ENCODE measurements around the gene ARPC1B. TPM values are rescaled to one million over a fixed set of nuclear protein-coding genes. Genes with fewer than 3 reads are reported as not detected.

The ARPC1B gene
- total RNA-seq, 2 donors from 2014 or later: 85.4 to 86.5 TPM

DNA sequence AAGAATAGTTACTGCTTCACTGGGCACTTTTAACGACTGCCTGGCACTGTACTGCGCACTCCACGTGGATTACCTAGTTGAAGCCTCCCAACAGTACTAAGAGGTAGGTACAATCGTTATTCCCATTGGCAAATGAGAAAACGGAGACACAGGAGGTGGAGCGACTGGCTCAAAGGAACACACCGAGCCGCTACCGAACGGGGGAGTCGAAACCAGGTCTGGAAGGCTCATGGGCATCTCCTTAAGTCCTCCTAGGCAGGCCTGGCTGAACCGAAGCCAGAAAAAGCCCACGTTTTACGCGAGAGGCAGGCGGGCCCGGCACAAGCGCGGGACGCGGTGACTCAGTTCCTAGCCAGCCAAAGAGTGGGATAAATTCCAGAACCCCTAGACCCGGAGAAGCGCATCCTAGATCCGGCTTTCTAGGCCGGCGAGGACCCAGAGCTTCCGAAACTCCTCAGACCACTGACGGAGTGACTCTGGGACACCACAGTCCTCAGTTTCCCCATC, 33.4 kb downstream of the ARPC1B start:
- peak overlapping the region; percentile 93 to 98 for H3K27ac ChIP-seq
- intact Hi-C loops (cut with DNase I): loop anchor here (5.0 to 10.0 kb wide), 2 partner anchors 36 to 263 kb away; partner anchors contain the start of genes ARPC1B and SMURF1
- no peaks in the 10 kb centered on the region for H3K9me3 ChIP-seq
- DNase-seq (ENCODE audit: low spot score): no peak
- WGBS: under 1% methylated on average over 28 of the region's 28 CpGs
- peak overlapping the region; percentile 85 to 87 for H3K4me3 ChIP-seq
- TF ChIP-seq POLR2A (IDR thresholded peaks at IDR 0.05) (no peak), POLR2AphosphoS5 (IDR thresholded peaks at IDR 0.05) (no peak)
- TF ChIP-seq, protein P1, sequence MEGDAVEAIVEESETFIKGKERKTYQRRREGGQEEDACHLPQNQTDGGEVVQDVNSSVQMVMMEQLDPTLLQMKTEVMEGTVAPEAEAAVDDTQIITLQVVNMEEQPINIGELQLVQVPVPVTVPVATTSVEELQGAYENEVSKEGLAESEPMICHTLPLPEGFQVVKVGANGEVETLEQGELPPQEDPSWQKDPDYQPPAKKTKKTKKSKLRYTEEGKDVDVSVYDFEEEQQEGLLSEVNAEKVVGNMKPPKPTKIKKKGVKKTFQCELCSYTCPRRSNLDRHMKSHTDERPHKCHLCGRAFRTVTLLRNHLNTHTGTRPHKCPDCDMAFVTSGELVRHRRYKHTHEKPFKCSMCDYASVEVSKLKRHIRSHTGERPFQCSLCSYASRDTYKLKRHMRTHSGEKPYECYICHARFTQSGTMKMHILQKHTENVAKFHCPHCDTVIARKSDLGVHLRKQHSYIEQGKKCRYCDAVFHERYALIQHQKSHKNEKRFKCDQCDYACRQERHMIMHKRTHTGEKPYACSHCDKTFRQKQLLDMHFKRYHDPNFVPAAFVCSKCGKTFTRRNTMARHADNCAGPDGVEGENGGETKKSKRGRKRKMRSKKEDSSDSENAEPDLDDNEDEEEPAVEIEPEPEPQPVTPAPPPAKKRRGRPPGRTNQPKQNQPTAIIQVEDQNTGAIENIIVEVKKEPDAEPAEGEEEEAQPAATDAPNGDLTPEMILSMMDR (IDR thresholded peaks at IDR 0.05): no peak
- H3K27me3 ChIP-seq (replicated peaks; ENCODE audit: insufficient read depth): no peaks in the 10 kb centered on the region
- H3K4me1 ChIP-seq (replicated peaks): peaks cover 11% of the 10 kb centered on the region
- peaks cover 4 to 14% of the 10 kb centered on the region in 2 donors for H3K36me3 ChIP-seq

DNA sequence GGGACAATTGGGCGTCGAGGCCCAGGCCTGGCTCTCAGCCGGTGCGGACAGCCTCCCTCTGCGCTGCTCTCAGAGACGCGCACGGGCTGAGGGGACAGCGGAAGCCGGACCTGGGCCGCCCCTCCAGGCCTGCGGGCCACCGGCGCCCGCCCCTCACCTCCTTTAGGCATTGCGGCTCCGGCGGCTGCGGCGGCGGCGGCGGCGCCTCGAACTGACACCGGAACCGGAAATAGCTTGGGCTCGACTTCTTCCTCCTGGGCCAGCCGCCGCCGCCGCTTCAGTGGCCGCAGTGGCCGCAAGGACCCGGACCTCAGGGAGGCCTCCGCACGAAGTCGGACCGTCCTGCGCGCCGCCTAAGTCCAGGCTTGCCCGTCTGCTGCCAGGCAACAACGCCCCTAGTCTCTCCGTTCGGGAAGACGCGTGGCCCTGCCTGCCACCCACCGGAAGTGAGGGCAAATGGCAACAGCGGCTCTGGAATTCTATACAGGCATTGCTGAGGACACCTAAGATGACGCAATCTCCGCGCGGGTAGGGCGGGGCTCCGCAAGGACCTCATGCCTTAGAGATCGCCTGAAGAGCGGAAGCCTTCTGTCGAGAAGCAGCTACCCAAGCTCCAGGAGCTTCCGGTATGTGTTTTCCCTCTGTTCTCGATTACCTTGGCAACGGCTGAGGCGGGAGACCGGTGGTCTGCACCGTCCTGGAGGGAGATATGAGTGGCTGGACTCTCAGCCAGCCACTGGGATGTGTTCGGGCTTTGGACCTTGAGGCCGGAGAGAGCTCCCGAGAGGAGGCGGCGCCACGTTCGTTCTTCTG, 34.1 kb downstream of the ARPC1B start, which contains the start of the genes BUD31 and PDAP1:
Gene BUD31 (plus strand): TSS at position 591 of the 813 bp plus-strand sequence. CDS start 2,124 bp downstream, outside the sequence.
Gene PDAP1 (minus strand): TSS at position 219 of the 813 bp plus-strand sequence. CDS start 49 bp downstream, at position 170.
- H3K4me3 ChIP-seq: peak within 1 kb of the TSS; percentile 85 to 87
- TF ChIP-seq, protein P1 (IDR thresholded peaks at IDR 0.05): peak in 2 of 4 experiments; percentile 60 to 61
- TF ChIP-seq POLR2A (IDR thresholded peaks at IDR 0.05) (peak; percentile 81), POLR2AphosphoS5 (IDR thresholded peaks at IDR 0.05) (peak; percentile 98)
- intact Hi-C loops (cut with DNase I): loop anchor here (5.0 to 10.0 kb wide), 2 partner anchors 36 to 264 kb away; partner anchors contain the start of genes ARPC1B and SMURF1
- no peaks in the 10 kb centered on the region for H3K9me3 ChIP-seq
- DNase-seq (ENCODE audit: low spot score): peak; percentile 93
- H3K4me1 ChIP-seq (replicated peaks): peaks cover 11% of the 10 kb centered on the region
- H3K36me3 ChIP-seq: peaks cover 4 to 20% of the 10 kb centered on the region in 2 donors
- WGBS: under 1% methylated on average over 72 of the region's 72 CpGs
- no peaks in the 10 kb centered on the region for H3K27me3 ChIP-seq (replicated peaks; ENCODE audit: insufficient read depth)
- peak within 1 kb of the TSS; percentile 93 to 98 for H3K27ac ChIP-seq

DNA sequence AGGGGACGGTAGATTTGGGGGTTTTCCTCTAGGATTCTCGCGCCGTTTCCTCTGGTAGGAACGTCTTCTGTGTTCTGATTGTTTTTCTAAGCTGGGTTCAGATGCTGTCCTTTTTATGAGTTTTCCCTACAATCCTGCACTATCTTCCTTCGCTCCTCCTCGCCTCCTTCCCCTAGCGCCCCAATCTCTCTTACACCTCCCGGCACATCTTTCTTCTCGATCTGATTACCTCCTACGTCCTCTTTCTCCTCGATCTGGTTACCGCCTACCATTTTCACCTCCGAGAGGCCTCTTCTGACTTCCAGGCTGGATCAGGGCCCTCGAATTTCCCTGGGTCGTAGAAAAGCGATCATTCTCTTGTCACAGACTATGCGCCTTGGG, 34.7 kb downstream of the ARPC1B start:
- Histone ChIP-seq H3K36me3 (peaks cover 4 to 25% of the 10 kb centered on the region in 2 donors), H3K27ac (peak overlapping the region; percentile 93 to 98), H3K27me3 (replicated peaks; ENCODE audit: insufficient read depth) (no peaks in the 10 kb centered on the region), H3K4me1 (replicated peaks) (peaks cover 11% of the 10 kb centered on the region), H3K9me3 (no peaks in the 10 kb centered on the region), H3K4me3 (peak overlapping the region; percentile 85 to 87)
- TF ChIP-seq POLR2A (IDR thresholded peaks at IDR 0.05) (no peak), POLR2AphosphoS5 (IDR thresholded peaks at IDR 0.05) (no peak)
- TF ChIP-seq, protein P1 (IDR thresholded peaks at IDR 0.05): no peak
- intact Hi-C loops (cut with DNase I): loop anchor here (5.0 to 10.0 kb wide), 2 partner anchors 37 to 264 kb away; partner anchors contain the start of genes ARPC1B and SMURF1
- under 1% methylated on average over 18 of the region's 18 CpGs for WGBS
- DNase-seq (ENCODE audit: low spot score): no peak

DNA sequence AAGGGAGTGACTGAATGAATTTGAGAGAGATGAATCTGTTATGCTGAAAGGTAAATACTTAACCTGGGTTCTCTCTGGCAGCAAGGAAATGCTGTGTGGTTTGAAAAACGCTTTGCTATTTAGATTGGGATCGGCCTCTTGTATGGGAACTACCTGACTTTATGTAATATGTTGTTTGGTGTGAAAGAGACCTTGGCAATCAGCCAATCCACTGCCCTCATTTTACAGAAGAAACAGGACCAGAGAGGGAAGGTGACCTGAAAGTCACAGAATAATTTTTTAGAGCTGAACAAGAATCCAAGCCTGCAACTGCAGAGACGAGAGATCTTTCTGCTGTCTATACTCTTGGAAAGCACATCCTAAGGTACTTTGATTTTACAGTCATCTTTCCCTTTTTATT, 35.3 kb downstream of the ARPC1B start:
- no peak for DNase-seq (ENCODE audit: low spot score)
- Histone ChIP-seq H3K27ac (peak overlapping the region in 1 of 2 donors; percentile 98), H3K27me3 (replicated peaks; ENCODE audit: insufficient read depth) (no peaks in the 10 kb centered on the region), H3K9me3 (no peaks in the 10 kb centered on the region), H3K4me1 (replicated peaks) (peaks cover 11% of the 10 kb centered on the region), H3K4me3 (peak overlapping the region; percentile 85 to 87), H3K36me3 (peaks cover 4 to 30% of the 10 kb centered on the region in 2 donors)
- intact Hi-C loops (cut with DNase I): loop anchor here (5.0 to 10.0 kb wide), 2 partner anchors 38 to 265 kb away; partner anchors contain the start of genes ARPC1B and SMURF1
- 23% methylated on average over 3 of the region's 3 CpGs for WGBS
- TF ChIP-seq POLR2A (IDR thresholded peaks at IDR 0.05): no peak
- TF ChIP-seq, protein P1 (IDR thresholded peaks at IDR 0.05): no peak
- no peak for TF ChIP-seq POLR2AphosphoS5 (IDR thresholded peaks at IDR 0.05)

All from prostate gland (tissue), 2 donors.